WTC11 (cell line): ENCODE measurements around the gene LLGL2.

Source experiments
- ESRRA ChIP-seq: sonication (generic); formaldehyde crosslinking; IDR thresholded peaks from 2 replicates; pipeline ENCODE4 v1.8.1; 2022; ENCODE audit warnings: mild to moderate bottlenecking, missing genetic modification reagents, borderline replicate concordance
- MXD4 ChIP-seq: fragments of 250-450 bp; sonication (Bioruptor Pico); IDR thresholded peaks from 2 replicates; pipeline ENCODE4 v1.8.0; 2021; ENCODE audit warnings: mild to moderate bottlenecking, moderate library complexity, borderline replicate concordance

- TF ChIP-seq MXD4 (CRISPR knock-in tag) (no peak), ESRRA (CRISPR knock-in tag) (no peak)
Measured at GRCh38 chr17:75486951-75487350, 38.5 kb upstream of the LLGL2 start.
